Activated T-helper 1 cell treated with Interleukin-2 at 50 U/mL for 16 hours (primary cell): ENCODE measurements around the gene ADCY5.

ENCODE experiments used
- DNase-seq: peaks from one replicate; pipeline ENCODE4 v3.0.0-alpha.2; 2020; ENCODE audit warnings: low read depth

ADCY5 gene

DNA sequence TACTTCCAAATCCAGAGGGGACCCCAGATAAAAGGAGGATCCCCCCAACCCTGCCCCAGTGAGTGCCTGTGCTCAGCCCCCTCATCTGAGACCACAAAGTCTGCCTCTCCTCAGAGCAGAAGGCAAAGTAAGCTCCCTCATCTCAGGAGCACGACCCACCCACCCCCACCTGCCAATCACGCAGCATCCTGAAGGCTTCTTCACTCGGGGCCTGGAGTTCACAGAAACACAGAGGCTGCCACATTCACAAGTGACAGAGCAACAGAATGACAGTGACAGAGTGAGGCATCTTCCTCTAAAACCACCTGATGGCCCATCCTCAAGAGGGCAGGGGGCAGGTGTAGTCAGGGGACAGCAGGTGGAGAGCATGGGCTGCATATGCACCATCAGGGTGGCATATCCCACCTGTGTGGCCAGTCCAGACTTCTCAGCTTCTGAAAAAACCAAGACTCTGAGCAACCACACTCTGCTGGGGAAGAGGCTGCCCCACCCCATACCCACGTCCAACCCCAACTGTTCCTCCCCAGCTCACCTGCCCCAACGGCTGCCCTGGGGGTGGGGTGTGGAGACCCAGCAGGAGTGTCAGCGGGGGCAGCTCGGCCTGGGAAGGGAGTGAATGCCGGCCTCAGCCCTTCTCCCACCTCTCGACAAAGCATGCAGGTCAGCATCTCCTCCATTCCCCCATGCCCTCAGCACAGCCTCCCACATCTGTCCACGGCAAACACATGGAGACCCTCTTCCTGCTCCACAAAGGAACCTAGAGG lies 19.3 kb downstream of the ADCY5 start:
- no peak for DNase-seq

- no peak for DNase-seq
These were observed 23.7 kb downstream of the ADCY5 start for GRCh38 chr3:123424999-123425712.

DNA sequence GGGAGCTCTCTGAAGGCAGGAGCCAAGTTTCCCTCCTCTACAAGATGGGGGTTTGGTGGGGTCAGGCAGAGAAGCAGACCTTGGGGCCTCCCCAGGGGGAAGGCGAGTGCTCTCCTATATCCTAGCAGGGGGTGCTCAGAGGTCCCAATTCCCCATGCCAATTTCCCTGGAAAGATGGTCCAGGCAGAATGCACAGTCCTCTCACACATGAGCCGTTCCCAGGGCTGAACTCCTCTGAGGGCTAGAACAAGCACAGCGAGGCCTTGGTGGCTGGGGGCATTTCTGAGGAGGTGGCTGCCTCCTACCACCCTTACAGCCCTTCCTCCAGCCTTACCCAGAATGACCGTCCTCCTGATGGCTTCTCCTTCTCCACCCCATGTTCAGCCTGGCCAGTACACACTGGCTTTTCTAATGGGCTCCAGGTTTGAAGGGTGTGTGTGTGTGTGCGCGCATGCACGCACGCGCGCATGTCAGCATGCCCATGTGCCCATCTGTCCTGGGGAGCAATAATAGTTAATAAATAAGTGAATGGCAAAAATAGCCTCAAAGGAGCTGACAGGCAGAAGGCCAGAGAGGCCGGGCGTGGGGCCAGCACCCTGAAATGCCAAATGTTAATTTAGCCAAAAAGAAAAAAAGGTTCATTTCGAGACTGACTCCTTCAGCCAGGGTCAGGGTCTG lies 24.4 kb downstream of the ADCY5 start:
- DNase-seq: no peak

DNA sequence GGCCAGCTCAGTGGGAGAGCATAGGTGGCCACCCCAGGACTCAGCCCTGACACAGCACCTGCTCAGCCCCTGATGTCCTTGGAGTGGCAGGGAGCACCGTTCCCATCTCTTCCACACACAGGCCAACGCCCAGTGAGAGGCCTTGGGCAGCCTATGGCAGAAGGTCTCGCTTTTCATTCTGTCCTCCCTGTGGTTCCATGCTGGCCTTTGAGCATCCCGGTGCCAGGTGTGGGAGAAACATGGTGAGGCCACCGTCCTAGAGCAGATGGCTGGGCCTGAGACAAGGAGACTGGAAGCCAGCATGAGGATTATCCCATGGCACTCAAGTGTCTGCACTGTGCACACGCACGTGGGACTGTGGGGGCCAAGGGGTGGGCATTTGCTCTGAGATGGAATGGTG lies 25.1 kb downstream of the ADCY5 start:
- DNase-seq: no peak

DNA sequence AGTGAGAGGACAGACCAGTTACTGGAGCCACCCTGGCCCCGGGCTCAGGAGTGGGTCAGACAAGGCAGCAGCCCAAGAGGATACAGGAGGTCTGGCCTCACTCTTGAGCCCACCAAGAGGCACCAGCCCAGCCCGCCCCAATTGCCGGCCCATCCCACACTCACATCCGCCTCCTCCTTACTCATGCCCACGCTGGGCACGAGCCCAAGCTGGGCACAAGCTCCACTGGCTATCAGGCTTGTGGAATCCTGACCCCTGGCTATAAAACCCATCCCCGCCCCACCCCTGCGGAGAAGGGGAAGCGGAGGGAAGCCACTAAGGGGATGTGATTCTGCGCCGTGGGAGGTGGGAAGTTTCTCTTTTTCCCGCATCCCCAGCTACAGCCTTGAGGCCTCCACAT lies 25.9 kb downstream of the ADCY5 start:
- no peak for DNase-seq

- DNase-seq: no peak
These were observed 26.4 kb downstream of the ADCY5 start for GRCh38 chr3:123422457-123422856.

GRCh38 chr3:123421353-123422174 lies 27.3 kb downstream of the ADCY5 start:
- no peak for DNase-seq

DNA sequence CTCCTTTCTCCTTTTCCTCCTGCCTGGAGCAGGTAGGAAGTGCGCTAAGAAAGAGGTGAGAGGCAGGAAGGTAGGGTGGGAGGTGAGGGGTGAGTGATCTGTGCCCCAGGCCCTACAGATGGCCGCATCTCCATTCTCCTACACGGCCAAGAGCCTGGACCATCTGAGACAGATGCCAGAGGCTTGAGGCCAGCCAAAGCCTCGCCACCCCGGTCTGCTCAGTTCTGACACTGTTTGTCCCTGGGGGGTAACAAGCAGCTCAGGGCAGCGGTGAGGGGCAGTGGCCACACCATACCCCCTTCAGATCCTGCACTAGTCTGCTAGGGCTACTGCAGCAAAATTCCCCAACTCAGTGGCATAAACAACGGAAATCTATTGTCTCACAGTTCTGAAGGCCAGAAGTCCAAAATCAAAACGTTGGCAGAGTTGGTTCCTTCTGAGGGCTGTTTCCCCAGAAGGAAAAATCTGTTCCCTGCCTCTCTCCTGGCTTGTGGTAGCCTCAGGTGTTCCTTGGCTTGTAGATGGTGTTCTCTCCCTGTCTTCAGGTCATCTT lies 28.4 kb downstream of the ADCY5 start:
- DNase-seq: no peak

DNA sequence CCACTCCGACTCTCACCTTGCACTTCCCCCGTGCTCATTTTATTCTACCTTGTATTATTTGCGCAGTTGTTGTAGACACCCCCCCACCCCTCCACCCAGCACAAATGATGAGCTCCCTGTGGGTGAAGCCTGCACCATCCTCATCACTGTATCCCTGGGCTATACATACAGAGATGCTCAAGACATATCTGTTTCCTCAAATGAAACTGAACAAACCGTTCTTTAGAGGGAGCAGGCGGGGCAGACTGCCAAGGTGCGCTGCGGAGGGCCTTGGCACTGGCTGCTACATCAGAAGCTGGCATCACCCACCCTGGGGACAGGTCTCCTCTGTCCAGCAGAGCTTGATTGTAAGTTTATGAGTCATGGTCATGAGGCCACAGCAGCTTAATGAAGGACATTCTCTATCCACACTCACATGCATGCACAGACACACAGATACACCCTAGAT lies 29.0 kb downstream of the ADCY5 start:
- DNase-seq: no peak

- no peak for DNase-seq
These were observed 29.6 kb downstream of the ADCY5 start for GRCh38 chr3:123419181-123419849.

DNA sequence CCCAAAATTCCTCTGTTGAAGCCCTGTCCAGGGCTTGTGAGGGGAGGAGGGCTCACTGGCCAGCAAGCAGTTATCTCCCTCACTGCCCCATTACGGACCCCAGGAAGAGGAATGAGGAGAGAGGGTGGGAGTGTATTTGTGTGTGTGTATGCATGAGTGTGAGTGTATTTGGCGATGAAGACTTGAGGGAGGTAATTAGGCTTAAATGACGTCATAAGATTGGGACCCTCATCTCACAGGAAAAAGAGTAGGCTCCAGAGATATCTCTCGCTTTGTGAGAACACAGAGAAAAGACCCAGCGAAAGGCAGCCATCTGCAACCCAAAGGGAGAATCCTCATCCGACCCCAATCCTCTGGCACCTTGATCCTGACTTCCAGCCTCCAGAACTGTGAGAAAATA lies 32.2 kb downstream of the ADCY5 start:
- DNase-seq: no peak

DNA sequence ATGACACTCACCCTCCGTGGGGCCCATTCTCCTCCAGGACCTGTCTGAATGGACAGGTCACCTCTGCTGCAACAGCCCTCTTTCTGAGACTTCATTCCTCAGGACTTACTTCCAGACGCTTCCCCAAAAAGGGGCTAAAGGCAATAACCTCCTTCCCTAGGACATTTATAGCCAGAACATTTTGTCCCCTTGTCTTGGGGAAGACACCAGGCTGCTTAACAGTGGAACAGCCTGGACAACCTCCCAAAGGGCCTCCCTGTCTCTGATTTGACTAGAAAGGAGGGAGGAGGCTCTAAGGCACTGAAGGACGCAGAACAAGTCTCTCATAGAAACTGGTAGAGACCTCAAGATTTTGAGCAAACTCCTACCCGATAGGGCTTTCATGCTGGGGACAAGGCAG lies 32.7 kb downstream of the ADCY5 start:
- DNase-seq: no peak

DNA sequence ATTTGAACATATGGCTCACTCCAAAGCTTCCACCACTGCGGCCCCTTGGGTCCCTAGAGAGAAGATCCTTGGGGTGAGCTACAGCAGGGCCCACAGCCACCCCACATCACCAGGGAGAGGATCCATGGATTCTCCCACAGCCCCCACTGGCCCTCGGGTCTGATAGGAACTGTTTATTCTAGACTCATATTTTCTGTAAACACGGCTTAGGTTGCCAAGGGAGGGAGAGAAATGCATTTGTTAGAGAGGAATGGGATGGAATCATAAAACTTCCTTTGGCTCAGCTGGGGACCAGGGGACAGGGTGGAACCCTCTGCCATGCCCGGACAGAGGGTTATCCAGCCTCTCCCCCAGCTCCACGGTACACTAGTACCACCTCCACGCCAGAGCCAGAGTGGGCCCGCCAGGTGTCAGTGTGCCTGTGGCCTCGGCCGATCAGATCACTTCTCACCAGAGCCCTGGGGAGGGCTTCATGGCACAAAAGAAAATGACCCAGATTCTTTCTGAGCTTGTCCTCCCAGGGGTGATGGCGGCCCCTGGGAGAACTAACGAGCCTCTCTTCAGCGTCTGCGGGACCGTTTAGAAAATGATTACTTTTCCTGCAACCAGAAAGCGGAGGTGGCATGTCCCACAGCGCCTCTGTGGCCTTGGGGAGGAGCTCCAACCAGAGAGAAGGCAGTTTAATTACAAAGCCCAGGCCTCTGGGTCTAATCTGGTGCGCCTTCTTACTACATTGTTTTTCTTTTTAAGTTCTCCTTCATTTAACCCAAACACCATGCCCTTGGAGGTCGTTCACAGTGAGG lies 33.7 kb downstream of the ADCY5 start:
- no peak for DNase-seq

- no peak for DNase-seq
These were observed 35.9 kb downstream of the ADCY5 start for GRCh38 chr3:123412811-123413604.

- no peak for DNase-seq
These were observed 36.8 kb downstream of the ADCY5 start for GRCh38 chr3:123412076-123412475.

DNA sequence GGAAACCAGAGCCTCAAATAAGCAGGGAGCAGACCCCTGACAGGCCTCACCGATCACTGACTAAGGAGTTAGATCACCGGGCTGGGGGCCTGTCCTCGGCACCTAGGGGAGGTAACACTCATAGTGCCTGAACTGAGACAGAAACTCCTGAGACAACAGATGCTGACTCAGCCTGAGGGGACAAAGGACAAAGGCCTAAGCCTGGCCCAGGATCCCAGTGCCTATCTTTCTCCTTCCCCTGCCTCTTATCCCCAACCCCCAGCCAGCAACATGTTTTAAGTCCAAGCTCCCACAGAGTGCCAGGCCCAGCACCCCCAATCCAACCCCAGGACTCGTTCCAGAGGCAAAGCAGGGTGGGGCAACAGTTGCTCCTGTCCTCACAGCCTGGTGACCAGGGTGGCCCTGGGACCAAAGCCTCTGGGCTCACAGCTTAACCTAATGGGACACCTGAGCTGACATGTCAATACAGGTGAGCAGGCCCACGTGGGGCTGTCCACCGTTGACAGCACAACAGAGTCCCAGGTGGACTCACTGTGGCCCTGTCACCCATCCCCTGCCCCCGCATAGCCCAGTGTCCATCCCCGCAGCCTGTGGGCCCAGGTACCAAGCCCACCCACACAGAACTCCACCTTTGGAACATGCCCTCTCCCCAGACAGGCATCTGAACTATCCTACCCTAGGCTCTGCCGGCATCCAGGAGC lies 37.4 kb downstream of the ADCY5 start:
- DNase-seq: no peak

- DNase-seq: no peak
These were observed 38.8 kb downstream of the ADCY5 start for GRCh38 chr3:123410149-123410515.

DNA sequence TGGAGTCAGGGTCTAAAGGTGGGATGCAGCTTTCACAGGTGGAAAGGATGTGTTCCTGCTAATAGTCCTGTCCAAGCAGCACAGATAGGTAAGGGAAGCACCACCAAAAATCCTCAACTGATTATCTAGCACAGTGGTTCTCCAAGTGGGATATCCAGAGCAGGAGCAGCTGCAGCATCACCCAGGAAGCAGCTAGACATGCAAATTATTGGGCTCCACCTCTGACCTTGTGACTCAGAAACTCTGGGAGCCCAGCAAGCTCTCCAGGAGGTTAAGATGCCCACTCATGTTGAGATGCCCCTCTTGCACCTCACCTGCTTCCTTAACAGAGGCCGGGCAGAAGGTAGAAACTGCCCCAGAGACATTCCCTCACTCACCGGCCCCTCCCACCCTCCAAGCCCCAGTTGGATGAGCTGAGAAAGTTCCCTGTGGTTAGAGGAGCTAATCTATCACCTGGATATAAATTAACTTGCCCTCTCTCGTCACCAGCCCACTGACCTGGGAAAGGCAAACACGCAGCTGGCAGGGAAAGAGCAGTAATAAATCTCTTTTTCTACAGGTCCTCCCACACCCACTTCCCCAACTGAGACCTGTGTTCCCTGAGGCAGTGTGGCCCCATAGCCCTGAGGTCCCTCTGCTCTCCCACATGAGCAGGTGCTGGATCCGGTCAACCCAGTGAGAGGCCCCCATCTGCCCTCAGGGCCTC lies 39.3 kb downstream of the ADCY5 start:
- DNase-seq: no peak
